ENCODE results near the gene RGS7BP.

GRCh38 chr5:64534033-64534432 is 28.2 kb downstream of the RGS7BP start:
- no peak for TF ChIP-seq CTCF (conservative IDR thresholded peaks at IDR 0.05 in 1 of 2, IDR thresholded peaks at IDR 0.05 in 1 of 2; ENCODE audit: low read depth in 1 of 2, low read length in 2 of 2)
- no peak for TF ChIP-seq EZH2 (IDR thresholded peaks at IDR 0.05; ENCODE audit: low read length, missing control alignments)

Measured in fibroblast of lung (primary cell).